Measurements from ENCODE around the gene SLC15A2. TPM values are rescaled to one million over a fixed set of nuclear protein-coding genes. Genes with fewer than 3 reads are reported as not detected.

The SLC15A2 gene
- total and polyA plus RNA-seq, 9 donors, result 17.3 to 56.0 (median 28.5) TPM

DNA sequence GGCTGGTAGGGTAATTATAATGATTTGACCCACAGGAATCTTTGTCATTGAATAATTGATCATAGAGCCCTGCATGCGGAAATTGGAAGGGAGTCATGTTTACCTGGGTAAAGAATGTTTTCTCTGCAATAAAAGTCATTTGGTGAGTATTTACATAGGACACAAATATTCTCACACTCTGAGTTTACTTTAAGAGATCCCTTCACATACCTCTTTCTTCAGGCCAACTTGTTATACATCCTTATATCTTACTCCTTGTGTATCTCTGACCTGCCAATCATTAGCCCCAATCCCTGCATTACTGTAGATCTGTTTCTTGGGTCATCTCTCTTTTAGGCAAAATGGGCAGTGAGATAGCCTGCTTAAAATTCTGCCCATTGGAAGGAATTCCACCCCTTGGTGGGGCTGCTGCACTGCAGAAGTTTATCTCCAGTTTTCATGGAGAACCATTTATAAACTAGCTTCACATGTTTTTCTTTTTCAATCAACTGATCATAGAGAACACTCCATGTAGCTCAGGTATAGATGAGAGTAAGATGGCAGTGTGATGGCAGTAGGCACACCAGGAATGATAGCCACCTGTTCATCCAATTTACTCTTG is 81.6 kb downstream of the SLC15A2 start:
- Histone ChIP-seq H3K4me1 (ENCODE audit: control insufficient read depth, insufficient read depth, low read length) (no peaks in the 10 kb centered on the region), H3K4me3 (ENCODE audit: low read length) (no peak overlapping the region), H3K27me3 (ENCODE audit: control insufficient read depth, insufficient read depth, low read length) (no peaks in the 10 kb centered on the region), H3K9me3 (replicated peaks; ENCODE audit: control insufficient read depth, low read depth, low read length) (no peaks in the 10 kb centered on the region), H3K27ac (ENCODE audit: low read length) (no peak overlapping the region), H3K36me3 (ENCODE audit: control insufficient read depth, insufficient read depth, low read length) (no peaks in the 10 kb centered on the region)
- WGBS (ENCODE audit: insufficient coverage), result no CpG with 5 or more reads among the region's 1 CpG
- DNase-seq, result no peak

GRCh38 chr3:121976727-121977126 is 82.5 kb downstream of the SLC15A2 start:
- DNase-seq, result no peak
- no peak overlapping the region for H3K4me3 ChIP-seq (ENCODE audit: low read length)
- no CpG with 5 or more reads among the region's 1 CpG for WGBS (ENCODE audit: insufficient coverage)
- H3K27me3 ChIP-seq (ENCODE audit: control insufficient read depth, insufficient read depth, low read length), result no peaks in the 10 kb centered on the region
- H3K27ac ChIP-seq (ENCODE audit: low read length), result no peak overlapping the region
- H3K36me3 ChIP-seq (ENCODE audit: control insufficient read depth, insufficient read depth, low read length), result no peaks in the 10 kb centered on the region
- H3K9me3 ChIP-seq (replicated peaks; ENCODE audit: control insufficient read depth, low read depth, low read length), result no peaks in the 10 kb centered on the region
- H3K4me1 ChIP-seq (ENCODE audit: control insufficient read depth, insufficient read depth, low read length), result no peaks in the 10 kb centered on the region

- no peaks in the 10 kb centered on the region for H3K4me1 ChIP-seq (ENCODE audit: control insufficient read depth, insufficient read depth, low read length)
- H3K27me3 ChIP-seq (ENCODE audit: control insufficient read depth, insufficient read depth, low read length), result no peaks in the 10 kb centered on the region
- WGBS (ENCODE audit: insufficient coverage), result no CpG with 5 or more reads among the region's 2 CpGs
- H3K27ac ChIP-seq (ENCODE audit: low read length), result no peak overlapping the region
- no peaks in the 10 kb centered on the region for H3K36me3 ChIP-seq (ENCODE audit: control insufficient read depth, insufficient read depth, low read length)
- no peak overlapping the region for H3K4me3 ChIP-seq (ENCODE audit: low read length)
- peaks cover 6% of the 10 kb centered on the region for H3K9me3 ChIP-seq (replicated peaks; ENCODE audit: control insufficient read depth, low read depth, low read length)
- DNase-seq, result no peak
Observed at GRCh38 chr3:121979246-121979645, 85.0 kb downstream of the SLC15A2 start.

DNA sequence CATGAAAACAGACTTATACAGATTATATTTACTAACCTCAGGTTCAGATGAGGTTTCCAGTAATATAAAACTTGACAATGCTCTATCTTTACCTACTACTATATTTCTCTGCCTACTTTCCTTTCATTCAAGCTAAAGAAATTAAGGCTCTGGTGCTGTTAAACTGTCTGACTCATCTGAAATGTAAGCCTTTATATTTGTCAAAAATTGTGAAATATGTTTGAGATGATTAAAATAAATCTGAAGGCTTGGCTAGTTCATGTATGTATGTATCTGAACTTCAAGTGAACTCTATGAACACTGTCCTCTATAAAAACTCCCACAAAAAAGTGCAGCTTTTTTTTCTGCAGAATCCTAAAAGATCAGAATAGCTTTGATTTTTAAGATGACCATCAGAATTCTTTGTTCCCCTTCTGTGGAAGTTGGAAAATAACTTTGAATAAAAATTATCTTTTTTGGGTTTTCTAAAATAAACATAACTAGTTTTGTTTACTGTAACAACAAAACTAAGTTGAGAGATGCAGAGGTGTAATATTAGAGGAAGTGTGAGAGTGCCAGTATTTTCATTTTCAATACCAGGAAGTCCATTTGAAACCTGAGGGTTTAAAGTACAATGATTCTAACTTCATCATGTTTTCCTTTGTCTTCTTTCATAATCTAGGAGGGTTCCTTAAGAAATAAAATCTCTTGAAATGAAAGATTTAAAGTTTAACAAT is 85.7 kb downstream of the SLC15A2 start:
- Histone ChIP-seq H3K4me3 (ENCODE audit: low read length) (no peak overlapping the region), H3K36me3 (ENCODE audit: control insufficient read depth, insufficient read depth, low read length) (no peaks in the 10 kb centered on the region), H3K27ac (ENCODE audit: low read length) (no peak overlapping the region), H3K9me3 (replicated peaks; ENCODE audit: control insufficient read depth, low read depth, low read length) (peaks cover 6% of the 10 kb centered on the region), H3K4me1 (ENCODE audit: control insufficient read depth, insufficient read depth, low read length) (no peaks in the 10 kb centered on the region), H3K27me3 (ENCODE audit: control insufficient read depth, insufficient read depth, low read length) (no peaks in the 10 kb centered on the region)
- no peak for DNase-seq

DNA sequence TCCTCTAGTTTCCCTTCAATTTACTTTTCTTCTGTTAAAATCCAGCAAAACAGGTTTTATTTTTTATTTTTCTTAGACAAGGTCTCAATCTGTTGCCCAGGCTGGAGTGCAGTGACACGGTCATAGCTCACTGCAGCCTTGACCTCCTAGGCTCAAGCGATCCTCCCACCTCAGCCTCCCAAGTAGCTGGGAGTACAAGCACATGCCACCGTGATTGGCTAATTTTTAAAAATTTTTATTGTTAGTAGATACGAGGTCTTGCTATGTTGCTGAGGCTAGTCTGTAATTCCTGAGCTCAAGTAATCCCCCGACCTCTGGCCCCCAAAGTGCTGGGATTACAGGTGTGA is 86.2 kb downstream of the SLC15A2 start:
- no peaks in the 10 kb centered on the region for H3K4me1 ChIP-seq (ENCODE audit: control insufficient read depth, insufficient read depth, low read length)
- WGBS (ENCODE audit: insufficient coverage), result 83% methylated on average over 1 of the region's 5 CpGs
- no peak overlapping the region for H3K4me3 ChIP-seq (ENCODE audit: low read length)
- no peaks in the 10 kb centered on the region for H3K36me3 ChIP-seq (ENCODE audit: control insufficient read depth, insufficient read depth, low read length)
- H3K9me3 ChIP-seq (replicated peaks; ENCODE audit: control insufficient read depth, low read depth, low read length), result peaks cover 6% of the 10 kb centered on the region
- no peaks in the 10 kb centered on the region for H3K27me3 ChIP-seq (ENCODE audit: control insufficient read depth, insufficient read depth, low read length)
- H3K27ac ChIP-seq (ENCODE audit: low read length), result no peak overlapping the region
- no peak for DNase-seq

DNA sequence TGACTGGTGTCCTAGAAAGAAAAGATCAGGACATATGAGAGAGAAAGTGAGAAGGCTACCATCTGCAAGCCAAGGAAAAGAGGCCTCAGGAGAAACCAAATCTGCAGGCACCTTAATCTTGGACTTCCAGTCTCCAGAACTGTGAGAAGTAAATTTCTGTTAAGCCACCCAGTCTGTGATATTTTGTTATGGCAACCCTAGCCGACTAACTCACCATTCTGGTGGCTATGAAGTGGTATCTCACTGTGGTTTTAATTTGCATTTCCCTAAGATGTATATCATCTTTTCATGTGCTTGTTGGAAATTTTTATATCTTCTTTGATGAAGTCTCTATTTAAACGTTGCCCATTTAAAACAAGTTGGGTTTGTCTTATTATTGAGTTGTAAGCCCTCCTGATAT is 87.3 kb downstream of the SLC15A2 start:
- Histone ChIP-seq H3K27me3 (ENCODE audit: control insufficient read depth, insufficient read depth, low read length) (no peaks in the 10 kb centered on the region), H3K4me1 (ENCODE audit: control insufficient read depth, insufficient read depth, low read length) (no peaks in the 10 kb centered on the region), H3K9me3 (replicated peaks; ENCODE audit: control insufficient read depth, low read depth, low read length) (peaks cover 6% of the 10 kb centered on the region), H3K36me3 (ENCODE audit: control insufficient read depth, insufficient read depth, low read length) (no peaks in the 10 kb centered on the region), H3K27ac (ENCODE audit: low read length) (no peak overlapping the region), H3K4me3 (ENCODE audit: low read length) (no peak overlapping the region)
- WGBS (ENCODE audit: insufficient coverage), result no CpG with 5 or more reads among the region's 2 CpGs
- DNase-seq, result no peak

- H3K27ac ChIP-seq (ENCODE audit: low read length), result no peak overlapping the region
- no peaks in the 10 kb centered on the region for H3K4me1 ChIP-seq (ENCODE audit: control insufficient read depth, insufficient read depth, low read length)
- peaks cover 6% of the 10 kb centered on the region for H3K9me3 ChIP-seq (replicated peaks; ENCODE audit: control insufficient read depth, low read depth, low read length)
- no peaks in the 10 kb centered on the region for H3K36me3 ChIP-seq (ENCODE audit: control insufficient read depth, insufficient read depth, low read length)
- no peak overlapping the region for H3K4me3 ChIP-seq (ENCODE audit: low read length)
- no peak for DNase-seq
- no peaks in the 10 kb centered on the region for H3K27me3 ChIP-seq (ENCODE audit: control insufficient read depth, insufficient read depth, low read length)
- WGBS (ENCODE audit: insufficient coverage), result 57% methylated on average over 2 of the region's 2 CpGs
Observed at GRCh38 chr3:121985846-121986245, 91.6 kb downstream of the SLC15A2 start.

DNA sequence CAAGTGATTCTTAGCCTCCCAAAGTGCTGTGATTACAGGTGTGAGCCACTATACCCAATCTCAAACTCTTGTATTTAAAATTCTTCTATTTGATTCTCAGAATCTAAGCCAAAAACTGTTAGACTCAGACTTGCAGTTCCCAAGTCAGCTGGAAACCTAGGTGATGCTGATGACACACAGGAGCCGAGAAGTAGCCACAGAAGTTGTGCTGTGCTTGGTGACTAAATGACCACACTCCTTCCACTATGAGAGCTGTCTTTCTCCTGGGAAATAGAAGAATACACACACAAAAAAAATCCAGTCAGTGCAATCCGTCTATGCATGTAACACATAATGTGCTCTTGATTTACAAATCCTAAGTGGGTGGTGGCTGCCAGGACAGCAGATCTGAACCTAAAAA is 93.9 kb downstream of the SLC15A2 start:
- Histone ChIP-seq H3K27ac (ENCODE audit: low read length) (no peak overlapping the region), H3K27me3 (ENCODE audit: control insufficient read depth, insufficient read depth, low read length) (no peaks in the 10 kb centered on the region), H3K36me3 (ENCODE audit: control insufficient read depth, insufficient read depth, low read length) (no peaks in the 10 kb centered on the region), H3K4me3 (ENCODE audit: low read length) (no peak overlapping the region), H3K9me3 (replicated peaks; ENCODE audit: control insufficient read depth, low read depth, low read length) (peaks cover 4% of the 10 kb centered on the region), H3K4me1 (ENCODE audit: control insufficient read depth, insufficient read depth, low read length) (peaks cover 8% of the 10 kb centered on the region)
- WGBS (ENCODE audit: insufficient coverage), result no CpG with 5 or more reads among the region's 2 CpGs
- DNase-seq, result no peak

- Histone ChIP-seq H3K36me3 (ENCODE audit: control insufficient read depth, insufficient read depth, low read length) (no peaks in the 10 kb centered on the region), H3K4me1 (ENCODE audit: control insufficient read depth, insufficient read depth, low read length) (peaks cover 12% of the 10 kb centered on the region), H3K4me3 (ENCODE audit: low read length) (no peak overlapping the region), H3K27ac (ENCODE audit: low read length) (no peak overlapping the region), H3K9me3 (replicated peaks; ENCODE audit: control insufficient read depth, low read depth, low read length) (no peaks in the 10 kb centered on the region), H3K27me3 (ENCODE audit: control insufficient read depth, insufficient read depth, low read length) (no peaks in the 10 kb centered on the region)
- DNase-seq, result peak; percentile 43
Observed at GRCh38 chr3:121989943-121990342, 95.7 kb downstream of the SLC15A2 start.

DNA sequence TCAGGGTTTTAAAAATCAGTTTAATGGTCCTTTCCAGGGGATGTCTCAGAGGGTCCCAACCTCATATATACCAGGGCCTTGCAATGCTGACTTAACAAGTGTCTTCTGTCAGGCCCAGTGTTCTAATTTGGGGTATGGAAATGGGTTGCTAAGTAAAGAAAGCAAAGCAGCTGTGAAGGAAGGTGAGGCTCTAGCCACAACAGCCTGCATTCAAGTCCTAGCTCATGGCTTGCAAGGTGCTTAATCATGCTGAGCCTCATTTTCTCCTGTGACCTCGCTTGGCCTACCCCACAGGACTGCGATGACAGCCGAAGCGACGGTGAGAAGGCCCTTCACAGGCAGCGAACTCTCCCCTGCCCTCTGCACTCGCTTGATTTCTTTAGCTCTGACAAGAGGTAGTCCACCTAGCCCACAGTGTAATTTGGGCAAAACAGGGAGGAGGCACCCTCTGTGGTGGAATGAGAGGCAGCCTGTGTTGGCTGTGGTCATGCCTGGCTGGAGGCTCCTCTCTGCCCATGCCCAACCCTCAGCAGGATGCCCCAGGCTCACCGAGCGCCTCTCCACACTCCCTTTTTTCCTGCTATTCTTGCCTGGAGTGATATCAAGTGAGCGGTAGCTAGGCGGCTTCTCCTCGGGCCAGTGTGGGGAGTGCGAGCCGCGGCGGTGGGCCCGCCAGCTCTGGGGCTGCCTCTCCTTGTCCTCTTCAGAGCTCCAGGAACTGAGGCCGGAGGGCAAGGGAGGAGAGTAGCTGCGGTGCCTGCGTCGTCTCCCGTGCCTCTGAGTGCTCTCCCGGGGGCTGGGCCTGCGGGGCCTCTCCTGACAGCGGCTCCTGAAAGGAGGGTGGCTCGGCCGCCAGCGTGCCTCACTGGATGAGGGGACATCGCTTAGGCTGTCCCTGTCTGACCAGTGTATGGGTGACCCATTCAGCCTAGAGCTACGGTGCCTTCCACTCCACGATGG is 98.7 kb downstream of the SLC15A2 start:
- WGBS (ENCODE audit: insufficient coverage), result 85% methylated on average over 22 of the region's 31 CpGs
- H3K27ac ChIP-seq (ENCODE audit: low read length), result no peak overlapping the region
- H3K27me3 ChIP-seq (ENCODE audit: control insufficient read depth, insufficient read depth, low read length), result no peaks in the 10 kb centered on the region
- no peaks in the 10 kb centered on the region for H3K9me3 ChIP-seq (replicated peaks; ENCODE audit: control insufficient read depth, low read depth, low read length)
- no peak for DNase-seq
- H3K36me3 ChIP-seq (ENCODE audit: control insufficient read depth, insufficient read depth, low read length), result no peaks in the 10 kb centered on the region
- H3K4me3 ChIP-seq (ENCODE audit: low read length), result no peak overlapping the region
- peaks cover 21% of the 10 kb centered on the region for H3K4me1 ChIP-seq (ENCODE audit: control insufficient read depth, insufficient read depth, low read length)
